ENCODE data around the gene MAP4K3.
"Not testable (repeated sequence)": the region's sequence is repeated elsewhere in the genome, so short reads cannot be mapped to it uniquely, and the experiment has no call there.

Gene MAP4K3

GRCh38 chr2:39362595-39362994, 74.5 kb downstream of the MAP4K3 start:
- DNase-seq = no peak

GRCh38 chr2:39361511-39361910, 75.6 kb downstream of the MAP4K3 start:
- DNase-seq = no peak

DNA sequence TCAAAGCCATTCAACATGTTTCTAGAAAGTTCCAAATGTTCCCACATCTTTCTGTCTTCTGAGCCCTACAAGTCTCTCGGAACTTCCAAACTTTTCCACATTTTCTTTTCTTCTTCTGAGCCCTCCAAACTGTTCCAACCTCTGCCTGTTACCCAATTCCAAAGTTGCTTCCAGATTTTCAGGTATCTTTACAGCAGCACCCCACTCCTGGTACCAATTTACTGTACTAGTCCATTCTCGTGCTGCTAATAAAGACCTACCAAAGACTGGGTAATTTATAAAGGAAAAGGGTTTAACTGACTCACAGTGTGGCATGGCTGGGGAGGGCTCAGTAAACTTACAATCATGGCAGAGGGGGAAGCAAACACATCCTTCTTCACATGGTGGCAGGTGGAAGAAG, 76.7 kb downstream of the MAP4K3 start:
- not testable (repeated sequence) for DNase-seq

- no peak for DNase-seq
Measured at GRCh38 chr2:39359453-39360038, 77.5 kb downstream of the MAP4K3 start.

DNA sequence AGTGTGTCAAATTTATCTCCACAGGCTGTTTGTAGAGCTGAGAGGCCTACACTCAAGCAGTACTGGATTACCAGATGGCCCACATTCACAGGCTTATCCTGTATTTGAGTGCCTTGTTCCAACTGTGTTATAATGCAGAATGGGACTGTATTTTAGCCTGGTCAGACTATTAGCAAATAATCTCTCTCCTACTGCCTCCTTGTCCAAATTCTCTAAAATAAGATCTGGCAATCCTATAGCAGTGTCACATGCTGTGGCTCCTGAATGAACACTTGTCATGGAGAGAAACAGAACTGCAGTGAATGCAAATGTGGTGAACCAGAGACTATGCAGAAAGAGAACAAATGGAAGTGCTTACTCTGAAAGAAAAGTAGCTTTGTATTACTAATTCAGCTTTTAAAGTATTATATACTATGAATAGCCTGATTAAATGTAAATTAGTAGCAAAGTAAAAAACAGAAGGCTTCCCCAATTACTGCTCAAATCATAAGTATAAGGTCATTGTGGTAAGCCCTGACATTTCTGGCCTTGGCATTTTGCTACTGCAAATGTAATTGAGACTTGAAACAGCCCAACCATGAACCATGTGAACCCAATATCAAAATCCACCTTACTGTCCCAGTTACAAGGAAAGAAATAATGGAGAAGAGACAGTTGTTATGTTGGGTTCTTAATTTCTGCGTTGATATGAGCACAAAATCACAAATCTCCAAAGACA, 80.0 kb downstream of the MAP4K3 start:
- no peak for DNase-seq

- no peak for DNase-seq
Measured at GRCh38 chr2:39350658-39351057, 86.4 kb downstream of the MAP4K3 start.

DNA sequence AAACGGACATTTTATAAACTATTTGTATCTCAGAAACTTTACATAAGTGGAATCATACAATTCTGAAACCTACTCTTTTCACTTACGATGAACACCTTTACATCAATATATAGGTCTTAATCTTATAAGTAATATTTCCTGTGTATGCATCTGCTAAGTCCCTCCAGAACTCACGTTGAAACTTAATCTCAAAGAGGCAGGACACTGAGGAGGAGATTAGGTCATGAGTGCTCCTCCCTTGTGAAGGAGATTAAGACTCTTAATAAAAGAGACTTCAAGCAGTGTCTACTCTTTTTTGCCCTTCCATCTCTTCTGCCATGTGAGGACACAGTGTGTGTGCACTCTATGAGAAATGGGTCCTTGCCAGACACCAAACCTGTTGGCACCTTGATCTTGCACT, 98.6 kb downstream of the MAP4K3 start:
- no peak for DNase-seq

DNA sequence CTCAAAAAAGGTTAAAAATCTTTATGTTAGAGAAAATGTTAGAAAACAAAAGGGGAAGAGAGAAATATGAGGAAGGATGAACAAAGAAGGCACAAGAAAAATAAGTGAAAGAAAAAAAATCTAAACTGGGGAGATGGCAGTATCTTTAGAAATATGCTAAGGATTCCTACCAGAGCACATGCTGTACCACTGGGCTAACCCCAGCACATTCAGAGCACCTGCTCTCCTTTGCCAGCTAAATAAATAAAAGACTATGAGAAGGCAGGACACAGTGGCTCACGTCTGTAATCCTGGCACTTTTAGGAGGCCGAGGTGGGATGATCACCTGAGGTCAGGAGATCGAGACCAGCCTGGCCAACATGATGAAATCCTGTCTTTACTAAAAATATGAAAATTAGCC, 101.2 kb downstream of the MAP4K3 start:
- DNase-seq = no peak

DNA sequence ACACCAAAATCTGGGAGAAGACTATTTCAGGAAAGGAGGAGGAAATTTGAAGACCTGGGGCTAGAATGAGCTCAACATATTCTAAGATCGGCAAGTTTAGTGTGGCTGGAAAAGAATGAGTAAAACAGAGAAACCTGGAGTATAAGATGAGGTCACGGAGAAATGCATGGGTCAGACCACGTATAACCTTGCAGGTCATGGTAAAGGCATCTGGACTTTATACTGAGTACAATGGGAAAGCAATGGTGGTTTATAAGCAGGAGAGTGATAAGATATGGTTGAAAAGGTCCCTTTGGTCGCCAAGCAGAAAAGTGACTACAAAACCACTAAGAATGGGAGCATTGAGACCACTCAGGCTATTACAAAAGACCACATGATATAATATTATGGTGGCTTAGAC, 102.1 kb downstream of the MAP4K3 start:
- DNase-seq = no peak

DNA sequence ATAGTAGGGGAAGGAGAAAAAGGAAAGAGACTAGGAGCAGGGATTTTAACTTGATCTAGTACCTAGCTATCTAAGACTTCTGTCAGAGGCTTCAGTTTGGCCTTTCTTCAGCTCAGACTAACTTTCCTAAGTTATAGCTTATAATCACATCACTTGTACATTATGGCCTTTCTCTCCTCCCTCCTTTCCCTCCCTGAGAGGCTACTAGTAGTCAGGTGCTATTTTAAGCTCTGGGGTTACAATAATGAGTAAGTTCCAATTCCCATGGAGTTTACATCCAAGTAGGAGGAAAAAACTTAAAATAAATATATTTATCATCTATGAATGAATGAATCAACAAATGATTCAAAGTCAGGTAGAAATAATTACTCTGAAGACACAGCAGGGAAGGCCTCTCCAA, 102.6 kb downstream of the MAP4K3 start:
- no peak for DNase-seq

DNA sequence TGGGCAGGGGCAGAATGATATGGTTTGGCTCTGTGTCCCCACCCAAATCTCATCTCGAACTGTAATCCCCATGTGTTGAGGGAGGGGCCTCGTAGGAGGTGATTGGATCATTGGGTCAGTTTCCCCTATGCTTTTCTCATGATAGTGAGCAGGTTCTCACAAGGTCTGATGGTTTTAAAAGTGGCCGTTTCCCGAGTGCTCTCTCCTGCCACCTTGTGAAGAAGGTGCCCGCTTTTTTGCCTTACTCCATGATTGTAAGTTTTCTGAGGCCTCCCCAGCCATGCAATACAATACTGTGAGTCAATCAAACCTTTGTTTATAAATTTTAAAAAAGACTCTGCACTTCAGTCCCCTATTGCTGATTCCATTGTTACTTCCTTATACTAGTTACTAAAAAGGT, 110.4 kb downstream of the MAP4K3 start:
- no peak for DNase-seq

DNA sequence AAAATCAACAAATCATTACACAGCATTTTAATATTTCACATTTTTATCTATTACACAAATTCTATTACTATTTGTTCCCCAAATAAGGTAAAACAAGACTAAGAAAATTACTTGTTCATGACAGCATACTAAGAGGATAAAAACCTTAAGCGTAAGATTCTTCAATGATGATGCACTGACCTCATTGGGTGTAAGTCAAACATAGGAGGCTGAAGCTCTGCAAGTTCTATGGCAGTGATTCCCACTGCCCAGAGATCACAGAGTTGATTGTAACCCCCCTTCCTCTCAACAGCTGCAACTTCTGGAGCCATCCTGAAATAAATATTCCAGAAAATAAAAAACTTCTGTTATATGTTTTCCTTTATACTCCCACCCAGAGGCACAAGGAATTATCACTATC, 111.1 kb downstream of the MAP4K3 start:
- DNase-seq = no peak

DNA sequence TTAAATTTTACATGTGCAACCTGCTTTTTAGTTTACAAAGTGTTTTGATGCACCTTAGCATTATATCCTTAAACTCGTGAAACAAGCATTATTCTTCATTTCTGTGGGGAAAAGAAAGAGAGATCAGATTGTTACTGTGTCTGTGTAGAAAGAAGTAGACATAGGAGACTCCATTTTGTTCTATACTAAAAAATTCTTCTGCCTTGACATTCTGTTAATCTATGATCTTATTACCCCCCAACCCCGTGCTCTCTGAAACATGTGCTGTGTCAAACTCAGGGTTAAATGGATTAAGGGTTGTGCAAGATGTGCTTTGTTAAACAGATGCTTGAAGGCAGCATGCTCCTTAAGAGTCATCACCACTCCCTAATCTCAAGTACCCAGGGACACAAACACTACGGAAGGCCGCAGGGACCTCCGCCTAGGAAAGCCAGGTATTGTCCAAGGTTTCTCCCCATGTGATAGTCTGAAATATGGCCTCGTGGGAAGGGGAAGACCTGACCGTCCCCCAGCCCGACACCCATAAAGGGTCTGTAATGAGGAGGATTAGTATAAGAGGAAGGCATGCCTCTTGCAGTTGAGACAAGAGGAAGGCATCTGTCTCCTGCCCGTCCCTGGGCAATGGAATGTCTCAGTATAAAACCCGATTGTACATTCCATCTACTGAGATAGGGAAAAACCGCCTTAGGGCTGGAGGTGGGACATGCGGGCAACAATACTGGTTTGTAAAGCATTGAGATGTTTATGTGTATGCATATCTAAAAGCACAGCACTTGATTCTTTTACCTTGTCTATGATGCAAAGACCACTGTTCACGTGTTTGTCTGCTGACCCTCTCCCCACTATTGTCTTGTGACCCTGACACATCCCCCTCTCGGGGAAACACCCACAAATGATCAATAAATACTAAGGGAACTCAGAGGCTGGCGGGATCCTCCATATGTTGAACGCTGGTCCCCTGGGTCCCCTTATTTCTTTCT, 115.7 kb downstream of the MAP4K3 start:
- not testable (repeated sequence) for DNase-seq

GRCh38 chr2:39320162-39320561, 116.9 kb downstream of the MAP4K3 start:
- no peak for DNase-seq

- no peak for DNase-seq
Measured at GRCh38 chr2:39313575-39313974, 123.5 kb downstream of the MAP4K3 start.

GRCh38 chr2:39311469-39311868, 125.6 kb downstream of the MAP4K3 start:
- no peak for DNase-seq

DNA sequence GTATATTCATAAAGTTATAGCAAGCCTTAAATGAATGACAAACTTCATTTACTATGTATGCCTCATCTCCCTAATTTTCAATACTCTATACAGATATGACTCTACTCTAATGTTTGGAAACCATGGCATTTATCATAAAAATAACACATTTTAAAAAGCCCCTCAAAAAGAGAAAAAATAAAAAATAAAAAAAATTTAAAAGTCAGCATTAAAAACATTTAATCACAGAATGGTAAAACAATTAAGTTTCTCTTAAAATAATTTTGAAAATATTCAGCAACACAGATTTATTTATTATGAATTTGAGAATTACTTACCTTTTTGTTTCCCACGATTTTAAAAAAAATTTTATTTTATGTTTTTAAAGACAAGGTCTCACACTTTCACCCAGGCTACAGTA, 128.3 kb downstream of the MAP4K3 start:
- DNase-seq = no peak

DNA sequence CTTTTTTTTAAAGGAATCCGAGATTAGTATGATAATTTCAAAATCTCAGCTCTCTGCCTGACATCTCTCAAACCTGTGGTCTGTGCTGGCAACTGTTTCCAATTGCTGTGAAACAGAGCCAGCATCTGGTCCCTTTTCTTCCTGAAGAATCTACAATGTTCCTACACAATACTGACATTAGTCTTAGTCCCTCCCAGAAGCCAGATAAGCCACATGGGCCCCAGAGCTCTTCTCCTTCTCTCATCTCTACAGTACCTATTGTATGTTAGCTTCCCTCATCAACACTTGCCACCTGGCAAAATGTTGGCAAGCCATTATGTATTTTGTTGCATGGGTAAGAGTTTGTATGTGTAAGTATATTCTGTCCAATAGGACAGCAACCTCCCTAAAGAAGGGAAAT, 130.5 kb downstream of the MAP4K3 start:
- no peak for DNase-seq

GRCh38 chr2:39304729-39305128, 132.4 kb downstream of the MAP4K3 start:
- no peak for DNase-seq

DNA sequence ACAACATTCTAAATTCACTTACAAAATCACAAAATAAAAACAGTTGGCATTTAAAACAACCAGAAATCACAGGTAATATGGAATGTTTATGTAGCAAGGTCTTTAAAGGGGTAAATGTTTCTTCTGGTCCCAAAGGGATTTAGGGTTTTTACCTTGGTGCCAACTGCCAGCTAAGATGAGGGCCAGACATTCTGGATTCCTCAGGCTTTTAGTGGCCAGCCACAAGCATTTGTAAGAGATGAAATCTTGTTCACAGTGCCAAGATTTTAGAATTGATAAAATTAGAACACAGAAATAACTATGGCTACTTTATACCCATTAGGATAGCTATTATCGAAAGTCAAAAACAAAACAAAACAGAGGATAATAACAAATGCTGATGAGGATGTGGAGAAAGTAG, 132.9 kb downstream of the MAP4K3 start:
- DNase-seq = no peak

GRCh38 chr2:39301352-39301751, 135.7 kb downstream of the MAP4K3 start:
- DNase-seq = no peak

GRCh38 chr2:39300044-39300978, 136.8 kb downstream of the MAP4K3 start:
- DNase-seq = no peak

DNA sequence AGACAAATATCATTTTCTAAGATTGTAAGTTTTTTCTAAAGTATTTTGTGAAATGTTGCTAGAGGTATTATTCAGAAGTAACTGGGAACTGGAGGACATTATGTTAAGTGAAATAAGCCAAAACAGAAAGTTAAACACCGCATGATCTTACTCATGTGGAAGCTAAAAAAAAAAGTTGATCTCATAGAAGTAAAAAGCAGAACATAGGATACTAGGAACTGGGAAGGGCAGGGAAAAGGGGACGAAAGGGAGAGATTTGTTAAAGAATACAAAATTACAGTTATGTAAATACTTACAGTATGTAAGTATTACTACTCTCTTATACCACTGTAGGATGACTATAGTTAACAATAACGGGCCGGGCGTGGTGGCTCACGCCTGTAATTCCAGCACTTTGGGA, 146.7 kb downstream of the MAP4K3 start:
- no peak for DNase-seq
